Lower lobe of right lung (tissue), 2 donors: ENCODE measurements around the gene TRIM36. TPM values are rescaled to one million over a fixed set of nuclear protein-coding genes. Genes with fewer than 3 reads are reported as not detected.

Source experiments
- ATAC-seq, 2 donors: fragments of 200-7000 bp; cut with Tn5 transposase; one replicate each; pipeline ENCODE4 v1.9.1; 2020 to 2022; ENCODE audit warnings: mild to moderate bottlenecking in 2 of 2, moderate library complexity in 2 of 2
- DNase-seq: peaks from one replicate; pipeline ENCODE4 v3.0.0-alpha.2; 2020
- H3K27ac ChIP-seq: fragments of 200-600 bp; one replicate; pipeline ENCODE4 v1.8.0; 2022
- H3K27me3 ChIP-seq: fragments of 200-600 bp; one replicate; pipeline ENCODE4 v1.8.0; 2022; ENCODE audit warnings: low read depth
- H3K36me3 ChIP-seq: fragments of 200-600 bp; one replicate; pipeline ENCODE4 v1.8.0; 2022; ENCODE audit warnings: mild to moderate bottlenecking
- H3K4me1 ChIP-seq: fragments of 200-600 bp; one replicate; pipeline ENCODE4 v1.8.0; 2022
- H3K4me3 ChIP-seq: fragments of 200-600 bp; one replicate; pipeline ENCODE4 v1.8.0; 2022; ENCODE audit warnings: mild to moderate bottlenecking
- H3K9me3 ChIP-seq: fragments of 200-600 bp; one replicate; pipeline ENCODE4 v1.8.0; 2022
- CTCF ChIP-seq: fragments of 200-600 bp; IDR thresholded peaks from one replicate; pipeline ENCODE4 v1.8.0; 2022; ENCODE audit warnings: antibody characterized with exemption, mild to moderate bottlenecking
- intact Hi-C: fragments of 100-400 bp; cut with DNase I; formaldehyde crosslinking; loops from one replicate; pipeline ENCODE4 v1.11.0; 2022
- total RNA-seq: library from RNA; stranded (reverse); fragmentation: NEBNext Ultra II Directional; extraction: Animal tissue kit (Norgen Biotek cat#: 25700); gene quantifications from one replicate; pipeline ENCODE4 v1.2.1, GENCODE V29; 2021
- donor health status: DM: no; HTN: yes; CAD: no; lungs with severe emphysema.

TRIM36 gene
- total RNA-seq, 1 donor from 2014 or later, result 5.5 TPM

GRCh38 chr5:115079924-115080623, 89.6 kb downstream of the TRIM36 start:
- Histone ChIP-seq H3K27ac (no peak overlapping the region), H3K4me1 (no peaks in the 10 kb centered on the region), H3K36me3 (no peaks in the 10 kb centered on the region), H3K9me3 (no peaks in the 10 kb centered on the region), H3K4me3 (no peak overlapping the region), H3K27me3 (no peaks in the 10 kb centered on the region)
- TF ChIP-seq CTCF, result no peak
- DNase-seq (no peak), ATAC-seq (peak; percentile 43 to 53)
- intact Hi-C loops, result no loop called here

Other genes starting within 250 kb of the TRIM36 start
- gene PGGT1B, start 93.0 kb upstream of the TRIM36 start, total RNA-seq, result 47.5 TPM
- 7.4 TPM for gene CCDC112, start 126.7 kb upstream of the TRIM36 start, total RNA-seq